ENCODE results near the gene GOLM1.
"Not testable (repeated sequence)": the region's sequence is repeated elsewhere in the genome, so short reads cannot be mapped to it uniquely, and the experiment has no call there.

The GOLM1 gene

GRCh38 chr9:86082870-86083269, 16.5 kb downstream of the GOLM1 start:
- no peak for DNase-seq (ENCODE audit: low read depth)

GRCh38 chr9:86079865-86080469, 19.4 kb downstream of the GOLM1 start:
- DNase-seq (ENCODE audit: low read depth): peak; percentile 27

- no peak for DNase-seq (ENCODE audit: low read depth)
These were observed 19.9 kb downstream of the GOLM1 start for GRCh38 chr9:86079421-86079831.

GRCh38 chr9:86078731-86079130, 20.6 kb downstream of the GOLM1 start:
- DNase-seq (ENCODE audit: low read depth): no peak

GRCh38 chr9:86077276-86077675, 22.1 kb downstream of the GOLM1 start:
- no peak for DNase-seq (ENCODE audit: low read depth)

GRCh38 chr9:86075132-86076109, 23.9 kb downstream of the GOLM1 start:
- no peak for DNase-seq (ENCODE audit: low read depth)

GRCh38 chr9:86073839-86074238, 25.5 kb downstream of the GOLM1 start:
- no peak for DNase-seq (ENCODE audit: low read depth)

- peak; percentile 48 for DNase-seq (ENCODE audit: low read depth)
These were observed 26.9 kb downstream of the GOLM1 start for GRCh38 chr9:86072394-86072877.

GRCh38 chr9:86069206-86069869, 30.0 kb downstream of the GOLM1 start:
- no peak for DNase-seq (ENCODE audit: low read depth)

GRCh38 chr9:86064220-86064619, 35.1 kb downstream of the GOLM1 start:
- DNase-seq (ENCODE audit: low read depth): no peak

GRCh38 chr9:86062845-86063693, 36.3 kb downstream of the GOLM1 start:
- no peak for DNase-seq (ENCODE audit: low read depth)

- DNase-seq (ENCODE audit: low read depth): no peak
These were observed 37.2 kb downstream of the GOLM1 start for GRCh38 chr9:86061972-86062739.

- DNase-seq (ENCODE audit: low read depth): no peak
These were observed 41.9 kb downstream of the GOLM1 start for GRCh38 chr9:86057491-86057890.

GRCh38 chr9:86054695-86055094, 44.7 kb downstream of the GOLM1 start:
- no peak for DNase-seq (ENCODE audit: low read depth)

- no peak for DNase-seq (ENCODE audit: low read depth)
These were observed 46.5 kb downstream of the GOLM1 start for GRCh38 chr9:86052556-86053468.

- not testable (repeated sequence) for DNase-seq (ENCODE audit: low read depth)
These were observed 51.2 kb downstream of the GOLM1 start for GRCh38 chr9:86048018-86048742.

- DNase-seq (ENCODE audit: low read depth): no peak
These were observed 52.0 kb downstream of the GOLM1 start for GRCh38 chr9:86047361-86047760.

GRCh38 chr9:86046930-86047341, 52.4 kb downstream of the GOLM1 start:
- no peak for DNase-seq (ENCODE audit: low read depth)

GRCh38 chr9:86046071-86046636, 53.2 kb downstream of the GOLM1 start:
- no peak for DNase-seq (ENCODE audit: low read depth)
